Measurements from ENCODE around the gene DHODH.

DNA sequence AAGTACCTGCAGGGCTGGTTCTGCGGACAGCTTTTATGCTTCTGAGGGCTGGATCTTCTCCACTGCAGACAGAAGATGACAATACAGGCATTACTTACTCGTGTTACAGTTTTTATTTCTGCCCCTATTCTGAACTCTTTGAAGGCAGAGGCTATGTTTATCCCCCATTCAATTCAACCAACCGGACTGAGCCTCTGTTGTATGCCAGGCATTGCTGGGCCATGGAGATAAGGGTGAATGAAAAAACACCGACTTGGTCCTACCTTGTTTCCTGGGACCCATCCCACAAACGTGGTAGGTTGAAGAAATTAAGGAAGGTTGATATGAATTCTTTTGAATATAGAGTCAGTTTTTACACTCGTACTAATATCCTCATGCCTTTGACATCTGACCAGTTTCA, 35.8 kb downstream of the DHODH start:
- TF ChIP-seq, protein P1, sequence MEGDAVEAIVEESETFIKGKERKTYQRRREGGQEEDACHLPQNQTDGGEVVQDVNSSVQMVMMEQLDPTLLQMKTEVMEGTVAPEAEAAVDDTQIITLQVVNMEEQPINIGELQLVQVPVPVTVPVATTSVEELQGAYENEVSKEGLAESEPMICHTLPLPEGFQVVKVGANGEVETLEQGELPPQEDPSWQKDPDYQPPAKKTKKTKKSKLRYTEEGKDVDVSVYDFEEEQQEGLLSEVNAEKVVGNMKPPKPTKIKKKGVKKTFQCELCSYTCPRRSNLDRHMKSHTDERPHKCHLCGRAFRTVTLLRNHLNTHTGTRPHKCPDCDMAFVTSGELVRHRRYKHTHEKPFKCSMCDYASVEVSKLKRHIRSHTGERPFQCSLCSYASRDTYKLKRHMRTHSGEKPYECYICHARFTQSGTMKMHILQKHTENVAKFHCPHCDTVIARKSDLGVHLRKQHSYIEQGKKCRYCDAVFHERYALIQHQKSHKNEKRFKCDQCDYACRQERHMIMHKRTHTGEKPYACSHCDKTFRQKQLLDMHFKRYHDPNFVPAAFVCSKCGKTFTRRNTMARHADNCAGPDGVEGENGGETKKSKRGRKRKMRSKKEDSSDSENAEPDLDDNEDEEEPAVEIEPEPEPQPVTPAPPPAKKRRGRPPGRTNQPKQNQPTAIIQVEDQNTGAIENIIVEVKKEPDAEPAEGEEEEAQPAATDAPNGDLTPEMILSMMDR (IDR thresholded peaks at IDR 0.05) = no peak
- no peak for TF ChIP-seq POLR2A (IDR thresholded peaks at IDR 0.05; ENCODE audit: low read length)
- TF ChIP-seq ZFP36 (IDR thresholded peaks at IDR 0.05; ENCODE audit: borderline replicate concordance, partially characterized antibody) = no peak
- TF ChIP-seq, protein P2, sequence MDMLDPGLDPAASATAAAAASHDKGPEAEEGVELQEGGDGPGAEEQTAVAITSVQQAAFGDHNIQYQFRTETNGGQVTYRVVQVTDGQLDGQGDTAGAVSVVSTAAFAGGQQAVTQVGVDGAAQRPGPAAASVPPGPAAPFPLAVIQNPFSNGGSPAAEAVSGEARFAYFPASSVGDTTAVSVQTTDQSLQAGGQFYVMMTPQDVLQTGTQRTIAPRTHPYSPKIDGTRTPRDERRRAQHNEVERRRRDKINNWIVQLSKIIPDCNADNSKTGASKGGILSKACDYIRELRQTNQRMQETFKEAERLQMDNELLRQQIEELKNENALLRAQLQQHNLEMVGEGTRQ (IDR thresholded peaks at IDR 0.05) = no peak
- no peak for TF ChIP-seq MYC (IDR thresholded peaks at IDR 0.05; ENCODE audit: borderline replicate concordance, low read length)
- no peak for TF ChIP-seq BHLHE40 (IDR thresholded peaks at IDR 0.05; ENCODE audit: low read depth, low read length)

All from A549 (cell line).